ENCODE measurements around the gene ARX. TPM values are rescaled to one million over a fixed set of nuclear protein-coding genes. Genes with fewer than 3 reads are reported as not detected.

Gene ARX
- total RNA-seq, 1 donor from 2014 or later, result 0.53 TPM

DNA sequence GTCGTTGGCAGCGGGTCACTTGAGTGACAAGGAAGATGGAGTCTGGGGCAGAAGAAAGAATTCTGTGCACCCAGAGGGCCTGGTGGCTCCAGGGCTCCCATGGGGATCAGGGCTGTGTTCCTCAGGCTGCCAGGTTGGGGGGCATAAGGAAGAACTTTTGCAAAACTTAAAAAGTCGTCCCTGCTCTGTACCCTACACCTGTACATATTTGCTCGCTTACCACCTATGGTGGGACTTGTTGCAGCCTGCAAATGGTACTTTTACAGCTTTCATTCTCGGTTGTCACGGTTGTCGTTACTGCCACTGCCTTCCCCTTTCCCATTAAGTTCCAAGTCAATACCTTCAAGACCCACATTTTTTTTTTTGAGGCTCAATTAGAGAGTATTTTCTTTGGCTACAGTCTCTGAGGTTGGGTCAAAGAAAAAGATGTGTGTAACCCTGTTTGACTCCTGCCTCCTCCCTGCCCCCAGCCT, 9.1 kb downstream of the ARX start:
- no peaks in the 10 kb centered on the region for H3K36me3 ChIP-seq

DNA sequence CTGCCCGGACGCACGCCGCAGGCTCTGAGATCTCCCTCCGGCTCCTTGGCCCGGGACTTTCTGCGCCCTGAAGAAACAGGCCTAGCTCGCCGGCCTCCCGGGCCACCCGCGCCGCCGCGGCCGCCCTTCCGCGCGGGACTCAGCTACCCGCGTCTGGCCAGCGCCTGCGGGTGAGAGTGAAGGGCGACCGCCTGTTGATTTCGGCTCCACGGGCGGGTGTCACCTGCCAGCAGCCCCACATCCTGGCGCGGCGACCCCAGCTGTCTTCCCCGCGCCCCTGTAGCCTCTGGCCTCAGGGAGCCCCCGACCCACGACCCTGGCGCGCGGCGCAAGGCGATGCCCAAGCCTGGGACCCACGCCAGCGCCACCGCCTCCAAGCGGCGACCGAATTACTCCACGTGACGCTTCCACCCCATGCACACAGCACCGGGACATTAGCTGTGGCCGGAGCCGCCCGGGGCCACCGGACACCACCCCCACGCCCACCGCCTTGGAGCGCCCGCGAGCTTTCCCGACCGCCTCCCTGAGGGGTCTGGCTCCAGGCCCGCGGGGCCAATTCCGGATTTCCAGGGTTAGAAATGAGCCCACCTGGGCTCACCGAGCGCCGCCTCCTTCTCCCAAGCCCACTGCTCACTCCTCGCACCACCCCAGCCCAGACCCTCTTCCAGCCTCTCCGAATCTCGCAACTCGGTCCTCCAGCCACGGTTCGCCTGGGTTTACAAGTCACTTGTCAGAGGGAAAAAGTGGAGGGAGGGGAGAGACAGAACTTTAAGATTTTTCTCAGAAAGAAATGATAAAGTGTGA, 10.2 kb downstream of the ARX start:
- intact Hi-C loops (cut with DNase I), result no loop called here
- H3K9me3 ChIP-seq, result no peaks in the 10 kb centered on the region
- no peaks in the 10 kb centered on the region for H3K36me3 ChIP-seq
- H3K4me1 ChIP-seq, result peaks cover 10% of the 10 kb centered on the region
- H3K4me3 ChIP-seq, result no peak overlapping the region
- ATAC-seq, result peak in 1 of 2 donors; percentile 9
- H3K27ac ChIP-seq, result no peak overlapping the region
- H3K27me3 ChIP-seq (ENCODE audit: low read depth), result peaks cover 55% of the 10 kb centered on the region
- TF ChIP-seq, protein P1, sequence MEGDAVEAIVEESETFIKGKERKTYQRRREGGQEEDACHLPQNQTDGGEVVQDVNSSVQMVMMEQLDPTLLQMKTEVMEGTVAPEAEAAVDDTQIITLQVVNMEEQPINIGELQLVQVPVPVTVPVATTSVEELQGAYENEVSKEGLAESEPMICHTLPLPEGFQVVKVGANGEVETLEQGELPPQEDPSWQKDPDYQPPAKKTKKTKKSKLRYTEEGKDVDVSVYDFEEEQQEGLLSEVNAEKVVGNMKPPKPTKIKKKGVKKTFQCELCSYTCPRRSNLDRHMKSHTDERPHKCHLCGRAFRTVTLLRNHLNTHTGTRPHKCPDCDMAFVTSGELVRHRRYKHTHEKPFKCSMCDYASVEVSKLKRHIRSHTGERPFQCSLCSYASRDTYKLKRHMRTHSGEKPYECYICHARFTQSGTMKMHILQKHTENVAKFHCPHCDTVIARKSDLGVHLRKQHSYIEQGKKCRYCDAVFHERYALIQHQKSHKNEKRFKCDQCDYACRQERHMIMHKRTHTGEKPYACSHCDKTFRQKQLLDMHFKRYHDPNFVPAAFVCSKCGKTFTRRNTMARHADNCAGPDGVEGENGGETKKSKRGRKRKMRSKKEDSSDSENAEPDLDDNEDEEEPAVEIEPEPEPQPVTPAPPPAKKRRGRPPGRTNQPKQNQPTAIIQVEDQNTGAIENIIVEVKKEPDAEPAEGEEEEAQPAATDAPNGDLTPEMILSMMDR (IDR thresholded peaks at IDR 0.05), result no peak
- DNase-seq, result no peak

More for the DNA sequence above, 9.1 kb downstream of the ARX start:
- no peaks in the 10 kb centered on the region for H3K9me3 ChIP-seq
- intact Hi-C loops (cut with DNase I), result no loop called here
- ATAC-seq (no peak), DNase-seq (no peak)
- H3K27me3 ChIP-seq (ENCODE audit: low read depth), result peaks cover 63% of the 10 kb centered on the region
- no peak overlapping the region for H3K27ac ChIP-seq
- H3K4me1 ChIP-seq, result peaks cover 10% of the 10 kb centered on the region
- TF ChIP-seq, protein P1 (IDR thresholded peaks at IDR 0.05), result no peak
- no peak overlapping the region for H3K4me3 ChIP-seq

DNA sequence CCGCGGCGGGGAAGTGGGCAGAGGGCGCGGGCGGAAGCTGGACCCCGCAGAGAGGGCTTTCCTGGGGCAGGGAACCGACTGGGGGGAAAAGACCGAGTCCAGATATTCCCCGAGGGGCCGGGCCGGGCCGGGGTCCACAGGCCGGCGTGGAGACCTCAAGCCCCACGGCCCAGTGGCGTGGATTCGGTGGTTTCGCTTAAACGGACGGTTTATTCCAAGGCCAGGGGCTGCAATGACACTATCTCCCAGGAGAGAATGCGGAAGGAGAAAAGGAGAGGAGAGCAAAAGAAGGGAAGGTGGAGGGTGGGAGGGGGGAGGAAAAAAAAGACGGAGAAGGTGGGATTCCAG, 10.8 kb downstream of the ARX start:
- no peaks in the 10 kb centered on the region for H3K36me3 ChIP-seq
- H3K9me3 ChIP-seq, result no peaks in the 10 kb centered on the region
- peaks cover 55% of the 10 kb centered on the region for H3K27me3 ChIP-seq (ENCODE audit: low read depth)
- no peak overlapping the region for H3K27ac ChIP-seq
- TF ChIP-seq, protein P1 (IDR thresholded peaks at IDR 0.05), result no peak
- DNase-seq (no peak), ATAC-seq (no peak)
- H3K4me3 ChIP-seq, result no peak overlapping the region
- H3K4me1 ChIP-seq, result peaks cover 10% of the 10 kb centered on the region
- intact Hi-C loops (cut with DNase I), result no loop called here

DNA sequence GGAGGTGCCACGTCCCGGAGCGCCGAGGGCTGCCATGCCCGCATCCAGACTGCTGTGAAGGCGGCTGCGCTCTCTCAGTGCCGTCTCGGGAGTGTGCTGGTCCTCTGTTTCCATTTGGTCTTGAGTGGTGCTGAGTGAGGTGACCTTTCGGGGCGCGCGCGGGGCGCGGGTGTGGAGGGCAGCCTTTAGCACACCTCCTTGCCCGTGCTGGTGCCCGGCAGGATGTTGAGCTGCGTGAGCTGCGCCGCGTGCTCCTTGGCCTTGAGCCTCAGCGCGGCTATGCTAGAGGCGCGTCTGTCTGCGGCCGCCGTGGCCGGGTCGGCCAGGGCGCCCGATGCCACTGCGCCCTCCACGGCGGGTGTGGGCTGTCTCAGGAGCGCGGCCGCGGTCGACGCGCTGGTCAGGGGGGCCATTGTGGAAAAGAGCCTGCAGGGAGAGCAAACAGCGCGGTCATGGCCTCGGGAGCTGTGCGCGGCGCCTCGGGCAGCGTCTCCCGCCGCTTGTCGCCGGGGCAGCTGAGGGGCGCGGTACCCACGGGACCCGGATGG, 11.2 kb downstream of the ARX start:
- TF ChIP-seq, protein P1 (IDR thresholded peaks at IDR 0.05), result no peak
- Histone ChIP-seq H3K27me3 (ENCODE audit: low read depth) (peaks cover 53% of the 10 kb centered on the region), H3K4me1 (peaks cover 10% of the 10 kb centered on the region), H3K27ac (no peak overlapping the region), H3K9me3 (no peaks in the 10 kb centered on the region), H3K36me3 (no peaks in the 10 kb centered on the region), H3K4me3 (no peak overlapping the region)
- DNase-seq (no peak), ATAC-seq (peak in 1 of 2 donors; percentile 26)
- intact Hi-C loops (cut with DNase I), result no loop called here

DNA sequence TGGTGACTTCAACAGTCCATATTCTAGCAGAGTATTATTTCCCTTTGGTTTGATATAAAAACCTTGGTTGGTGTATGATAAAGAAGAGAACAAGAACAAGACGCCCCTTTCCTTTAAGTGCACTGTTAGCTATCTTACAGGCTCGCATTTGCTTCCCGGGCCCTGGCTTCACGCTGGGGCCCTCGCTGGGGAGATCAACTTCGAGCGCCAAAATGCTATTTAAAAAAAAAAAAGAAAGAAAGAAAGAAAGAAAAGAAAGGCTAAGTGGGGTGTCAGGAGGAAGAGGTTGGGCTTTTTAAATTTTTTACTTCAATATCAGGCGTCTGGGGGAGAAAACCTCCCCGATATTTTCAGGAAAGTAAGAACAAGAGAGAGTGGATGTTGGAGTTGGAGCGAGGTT, 11.7 kb downstream of the ARX start:
- DNase-seq, result no peak
- no peaks in the 10 kb centered on the region for H3K36me3 ChIP-seq
- TF ChIP-seq, protein P1 (IDR thresholded peaks at IDR 0.05), result no peak
- no peak for ATAC-seq
- intact Hi-C loops (cut with DNase I), result no loop called here
- H3K9me3 ChIP-seq, result no peaks in the 10 kb centered on the region
- no peak overlapping the region for H3K27ac ChIP-seq
- H3K27me3 ChIP-seq (ENCODE audit: low read depth), result peaks cover 49% of the 10 kb centered on the region
- H3K4me1 ChIP-seq, result peaks cover 10% of the 10 kb centered on the region
- H3K4me3 ChIP-seq, result no peak overlapping the region

Data from lower lobe of right lung (tissue), 2 donors.